ENCODE data around the gene ARHGEF9. TPM values are rescaled to one million over a fixed set of nuclear protein-coding genes. Genes with fewer than 3 reads are reported as not detected.

Gene ARHGEF9
- total RNA-seq, 1 donor from 2014 or later = 30.2 TPM

GRCh38 chrX:63765712-63766111 lies 19.3 kb downstream of the ARHGEF9 start:
- H3K4me3 Mint-ChIP-seq = no peak overlapping the region
- no peaks in the 10 kb centered on the region for H3K27me3 Mint-ChIP-seq (ENCODE audit: low read depth)

GRCh38 chrX:63764946-63765345 lies 20.1 kb downstream of the ARHGEF9 start:
- no peaks in the 10 kb centered on the region for H3K27me3 Mint-ChIP-seq (ENCODE audit: low read depth)
- no peaks in the 10 kb centered on the region for H3K4me1 Mint-ChIP-seq
- H3K27ac Mint-ChIP-seq = no peak overlapping the region
- H3K4me3 Mint-ChIP-seq = no peak overlapping the region
- H3K36me3 Mint-ChIP-seq = peaks cover 3% of the 10 kb centered on the region
- H3K9me3 Mint-ChIP-seq = peaks cover 28% of the 10 kb centered on the region
- DNase-seq (ENCODE audit: low spot score in 2 of 2, unreplicated experiment in 2 of 2) = no peak
- no peak for TF ChIP-seq CTCF (IDR thresholded peaks at IDR 0.05; ENCODE audit: unreplicated experiment)

More at GRCh38 chrX:63765712-63766111, 19.3 kb downstream of the ARHGEF9 start:
- Mint-ChIP-seq H3K36me3 (peaks cover 3% of the 10 kb centered on the region), H3K9me3 (peaks cover 25% of the 10 kb centered on the region), H3K27ac (no peak overlapping the region), H3K4me1 (no peaks in the 10 kb centered on the region)
- no peak for TF ChIP-seq CTCF (IDR thresholded peaks at IDR 0.05; ENCODE audit: unreplicated experiment)
- DNase-seq (ENCODE audit: low spot score in 2 of 2, unreplicated experiment in 2 of 2) = no peak

- Mint-ChIP-seq H3K4me1 (no peaks in the 10 kb centered on the region), H3K36me3 (no peaks in the 10 kb centered on the region), H3K27me3 (ENCODE audit: low read depth) (no peaks in the 10 kb centered on the region), H3K27ac (no peak overlapping the region), H3K4me3 (no peak overlapping the region), H3K9me3 (peaks cover 23% of the 10 kb centered on the region)
- DNase-seq (ENCODE audit: low spot score in 2 of 2, unreplicated experiment in 2 of 2) = no peak
- no peak for TF ChIP-seq CTCF (IDR thresholded peaks at IDR 0.05; ENCODE audit: unreplicated experiment)
Observed at GRCh38 chrX:63761639-63762038, 23.4 kb downstream of the ARHGEF9 start.

- peaks cover 26% of the 10 kb centered on the region for H3K9me3 Mint-ChIP-seq
- no peak overlapping the region for H3K27ac Mint-ChIP-seq
- peaks cover 13% of the 10 kb centered on the region for H3K4me1 Mint-ChIP-seq
- no peak for TF ChIP-seq CTCF (IDR thresholded peaks at IDR 0.05; ENCODE audit: unreplicated experiment)
- no peak for DNase-seq (ENCODE audit: low spot score in 2 of 2, unreplicated experiment in 2 of 2)
- no peaks in the 10 kb centered on the region for H3K27me3 Mint-ChIP-seq (ENCODE audit: low read depth)
- H3K4me3 Mint-ChIP-seq = no peak overlapping the region
- H3K36me3 Mint-ChIP-seq = no peaks in the 10 kb centered on the region
Observed at GRCh38 chrX:63758011-63758410, 27.0 kb downstream of the ARHGEF9 start.

- H3K27ac Mint-ChIP-seq = no peak overlapping the region
- no peak for TF ChIP-seq CTCF (IDR thresholded peaks at IDR 0.05; ENCODE audit: unreplicated experiment)
- H3K4me1 Mint-ChIP-seq = peaks cover 26% of the 10 kb centered on the region
- peaks cover 22% of the 10 kb centered on the region for H3K9me3 Mint-ChIP-seq
- no peaks in the 10 kb centered on the region for H3K36me3 Mint-ChIP-seq
- H3K4me3 Mint-ChIP-seq = peak overlapping the region; percentile 92
- no peaks in the 10 kb centered on the region for H3K27me3 Mint-ChIP-seq (ENCODE audit: low read depth)
- DNase-seq (ENCODE audit: low spot score in 2 of 2, unreplicated experiment in 2 of 2) = no peak
Observed at GRCh38 chrX:63755892-63756291, 29.1 kb downstream of the ARHGEF9 start.

All from mesothelial cell of epicardium (in vitro differentiated cells).